Measurements from ENCODE around the gene CARMIL1. TPM values are rescaled to one million over a fixed set of nuclear protein-coding genes. Genes with fewer than 3 reads are reported as not detected.

The CARMIL1 gene
- total and polyA plus RNA-seq, 2 donors from 2014 or later, result 22.3 to 51.1 TPM

- intact Hi-C loops (cut with DNase I), result no loop called here
- Histone ChIP-seq H3K9me3 (ENCODE audit: control insufficient read depth in 2 of 3, insufficient read depth in 1 of 3, low read length in 3 of 3) (no peaks in the 10 kb centered on the region), H3K36me3 (ENCODE audit: control insufficient read depth in 2 of 3, insufficient read depth in 3 of 3, low read length in 3 of 3) (no peaks in the 10 kb centered on the region), H3K4me1 (ENCODE audit: control insufficient read depth in 2 of 3, insufficient read depth in 2 of 3, low read depth in 1 of 3, low read length in 3 of 3) (peaks cover 5 to 39% (median 11%) of the 10 kb centered on the region in 3 donors), H3K4me3 (ENCODE audit: low read length in 3 of 3) (no peak overlapping the region), H3K27me3 (ENCODE audit: control insufficient read depth, insufficient read depth, low read length) (no peaks in the 10 kb centered on the region), H3K9ac (ENCODE audit: low read length in 3 of 3) (no peak overlapping the region), H3K27ac (ENCODE audit: low read depth in 2 of 2, low read length in 2 of 2) (no peak overlapping the region)
- no peak for TF ChIP-seq CTCF (IDR thresholded peaks at IDR 0.05; ENCODE audit: borderline replicate concordance, extremely low read depth, insufficient read depth)
- DNase-seq (no peak), FAIRE-seq (no peak)
Measured at GRCh38 chr6:25415701-25416100, 136.5 kb downstream of the CARMIL1 start.

GRCh38 chr6:25417046-25417605, 138.0 kb downstream of the CARMIL1 start:
- Histone ChIP-seq H3K36me3 (ENCODE audit: control insufficient read depth in 2 of 3, insufficient read depth in 3 of 3, low read length in 3 of 3) (no peaks in the 10 kb centered on the region), H3K4me3 (ENCODE audit: low read length in 3 of 3) (no peak overlapping the region), H3K27me3 (ENCODE audit: control insufficient read depth, insufficient read depth, low read length) (no peaks in the 10 kb centered on the region), H3K4me1 (ENCODE audit: control insufficient read depth in 2 of 3, insufficient read depth in 2 of 3, low read depth in 1 of 3, low read length in 3 of 3) (peaks cover 5 to 39% (median 11%) of the 10 kb centered on the region in 3 donors), H3K9me3 (ENCODE audit: control insufficient read depth in 2 of 3, insufficient read depth in 1 of 3, low read length in 3 of 3) (no peaks in the 10 kb centered on the region), H3K27ac (ENCODE audit: low read depth in 2 of 2, low read length in 2 of 2) (no peak overlapping the region), H3K9ac (ENCODE audit: low read length in 3 of 3) (peak overlapping the region in 1 of 3 donors; percentile 46)
- intact Hi-C loops (cut with DNase I), result no loop called here
- FAIRE-seq, result no peak
- no peak for TF ChIP-seq CTCF (IDR thresholded peaks at IDR 0.05; ENCODE audit: borderline replicate concordance, extremely low read depth, insufficient read depth)
- DNase-seq, result no peak

DNA sequence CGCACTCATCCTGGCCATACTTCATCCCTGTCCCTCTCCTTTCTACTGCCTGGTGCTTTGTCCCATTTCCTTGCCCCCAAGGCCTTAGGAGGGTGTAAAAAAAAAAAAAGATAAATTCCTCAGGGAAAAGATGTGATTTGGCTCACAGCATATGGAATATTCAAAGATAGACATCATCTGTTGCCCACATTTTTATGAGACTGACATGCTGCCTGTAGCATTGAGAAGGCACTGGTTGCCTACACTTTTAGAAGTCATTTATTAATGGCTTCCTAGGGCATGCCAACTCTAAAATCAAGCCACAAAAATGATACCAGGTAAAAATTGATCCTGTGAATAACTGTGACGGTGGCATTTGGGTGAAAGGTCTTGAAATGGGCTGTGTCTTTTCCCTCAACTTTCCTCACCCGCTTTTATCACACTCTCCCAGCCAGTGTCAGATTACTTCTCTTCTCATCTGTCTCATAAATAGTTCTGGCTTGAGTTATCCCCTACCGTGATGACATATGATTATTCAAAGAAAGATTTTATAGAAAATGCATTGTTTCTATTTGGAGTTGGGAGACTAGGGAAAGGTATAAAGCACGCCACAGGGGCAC, 139.4 kb downstream of the CARMIL1 start:
- FAIRE-seq, result no peak
- H3K27ac ChIP-seq (ENCODE audit: low read depth in 2 of 2, low read length in 2 of 2), result no peak overlapping the region
- peaks cover 5 to 28% (median 5%) of the 10 kb centered on the region in 3 donors for H3K4me1 ChIP-seq (ENCODE audit: control insufficient read depth in 2 of 3, insufficient read depth in 2 of 3, low read depth in 1 of 3, low read length in 3 of 3)
- no peaks in the 10 kb centered on the region for H3K9me3 ChIP-seq (ENCODE audit: control insufficient read depth in 2 of 3, insufficient read depth in 1 of 3, low read length in 3 of 3)
- H3K4me3 ChIP-seq (ENCODE audit: low read length in 3 of 3), result no peak overlapping the region
- no peaks in the 10 kb centered on the region for H3K27me3 ChIP-seq (ENCODE audit: control insufficient read depth, insufficient read depth, low read length)
- no peaks in the 10 kb centered on the region for H3K36me3 ChIP-seq (ENCODE audit: control insufficient read depth in 2 of 3, insufficient read depth in 3 of 3, low read length in 3 of 3)
- no peak overlapping the region for H3K9ac ChIP-seq (ENCODE audit: low read length in 3 of 3)
- TF ChIP-seq CTCF (IDR thresholded peaks at IDR 0.05; ENCODE audit: borderline replicate concordance, extremely low read depth, insufficient read depth), result no peak
- DNase-seq, result no peak
- intact Hi-C loops (cut with DNase I), result no loop called here

Measured in kidney (tissue), 14 donors.